SK-N-MC (cell line): ENCODE data around the gene POLG.

Experiments used
- EZH2 ChIP-seq: fragments of 200-600 bp; sonication (generic); IDR thresholded peaks from one replicate; pipeline ENCODE4 v1.6.1; 2017; ENCODE audit warnings: antibody characterized with exemption
- POLR2AphosphoS5 ChIP-seq: IDR thresholded peaks from 2 replicates; pipeline ENCODE4 v1.6.1; 2012; ENCODE audit warnings: mild to moderate bottlenecking, low read depth, low read length, borderline replicate concordance

DNA sequence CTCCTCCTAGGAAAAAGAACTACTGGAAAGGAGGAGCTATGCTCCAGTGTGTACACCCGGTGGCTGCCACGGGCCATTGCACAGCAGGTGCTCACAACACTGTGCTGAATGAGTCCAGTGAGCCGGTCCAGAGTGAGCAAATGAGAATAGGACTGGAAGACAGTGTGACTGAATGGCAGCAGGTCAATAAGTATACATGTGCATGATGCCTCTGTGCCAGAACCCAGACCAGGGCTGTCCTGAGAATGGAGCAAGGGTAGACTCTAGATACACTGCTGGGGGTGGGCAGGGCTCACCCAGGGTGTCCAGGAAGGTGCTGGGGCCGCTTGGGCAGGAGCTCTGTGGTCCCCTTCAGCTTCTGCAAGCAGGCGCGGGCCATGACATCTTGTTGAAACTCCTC is 8.3 kb downstream of the POLG start:
- TF ChIP-seq POLR2AphosphoS5 (no peak), EZH2 (no peak)
